Cortex of kidney (tissue), 1 donor: Measurements from ENCODE around the gene NCBP1.
"Not testable (repeated sequence)": the region's sequence is repeated elsewhere in the genome, so short reads cannot be mapped to it uniquely, and the experiment has no call there.

Experiments used
- DNase-seq: peaks from one replicate; lab custom pipeline; 2025; lab: John Stamatoyannopoulos, UW

NCBP1 gene

GRCh38 chr9:97632985-97633858 lies at the start of gene NCBP1, which contains the start of gene TSTD2:
Gene NCBP1, plus strand, starts transcription at chr9:97633821. Its CDS starts 61 bp downstream, at chr9:97633882.
Gene TSTD2, minus strand, starts transcription at chr9:97633368. Its CDS starts 5,806 bp downstream, at chr9:97627562.
- peak; percentile 96 for DNase-seq

GRCh38 chr9:97584778-97585177 lies 48.8 kb upstream of the NCBP1 start:
- not testable (repeated sequence) for DNase-seq

- not testable (repeated sequence) for DNase-seq
Measured at GRCh38 chr9:97586909-97587308, 46.7 kb upstream of the NCBP1 start.

- DNase-seq = no peak
Measured at GRCh38 chr9:97591535-97591934, 42.1 kb upstream of the NCBP1 start.

- no peak for DNase-seq
Measured at GRCh38 chr9:97592126-97592525, 41.5 kb upstream of the NCBP1 start.

- no peak for DNase-seq
Measured at GRCh38 chr9:97593960-97594359, 39.7 kb upstream of the NCBP1 start.

- DNase-seq = no peak
Measured at GRCh38 chr9:97594381-97594921, 39.2 kb upstream of the NCBP1 start.

GRCh38 chr9:97596906-97597305 lies 36.7 kb upstream of the NCBP1 start:
- DNase-seq = no peak

- no peak for DNase-seq
Measured at GRCh38 chr9:97598461-97599288, 34.9 kb upstream of the NCBP1 start.

GRCh38 chr9:97599314-97599846 lies 34.2 kb upstream of the NCBP1 start:
- DNase-seq = no peak

- DNase-seq = no peak
Measured at GRCh38 chr9:97600531-97601227, 32.9 kb upstream of the NCBP1 start.

- no peak for DNase-seq
Measured at GRCh38 chr9:97601228-97601898, 32.3 kb upstream of the NCBP1 start.

- DNase-seq = no peak
Measured at GRCh38 chr9:97602430-97602829, 31.2 kb upstream of the NCBP1 start.

GRCh38 chr9:97604901-97605645 lies 28.5 kb upstream of the NCBP1 start:
- no peak for DNase-seq

GRCh38 chr9:97615439-97616072 lies 18.1 kb upstream of the NCBP1 start:
- no peak for DNase-seq

GRCh38 chr9:97617939-97618416 lies 15.6 kb upstream of the NCBP1 start:
- DNase-seq = no peak

- not testable (repeated sequence) for DNase-seq
Measured at GRCh38 chr9:97620063-97620462, 13.6 kb upstream of the NCBP1 start.

- DNase-seq = not testable (repeated sequence)
Measured at GRCh38 chr9:97622483-97622882, 11.1 kb upstream of the NCBP1 start.

- no peak for DNase-seq
Measured at GRCh38 chr9:97623946-97624345, 9.7 kb upstream of the NCBP1 start.

GRCh38 chr9:97625620-97626019 lies 8.0 kb upstream of the NCBP1 start:
- no peak for DNase-seq
